ENCODE measurements around the gene ERCC8. TPM values are rescaled to one million over a fixed set of nuclear protein-coding genes. Genes with fewer than 3 reads are reported as not detected.
A peak's percentile ranks its signal among the peaks of the same experiment; 100 is the strongest.
"Not testable (repeated sequence)": the region's sequence is repeated elsewhere in the genome, so short reads cannot be mapped to it uniquely, and the experiment has no call there.

The ERCC8 gene
- total RNA-seq, 2 donors from 2014 or later: 12.3 to 12.5 TPM

- DNase-seq (ENCODE audit: low spot score): no peak
- no peaks in the 10 kb centered on the region for H3K4me1 ChIP-seq (replicated peaks)
- TF ChIP-seq POLR2A (IDR thresholded peaks at IDR 0.05) (no peak), CTCF (IDR thresholded peaks at IDR 0.05) (peak in 3 of 4 experiments; percentile 44 to 49 (median 45))
- H3K27me3 ChIP-seq (replicated peaks; ENCODE audit: insufficient read depth): no peaks in the 10 kb centered on the region
- H3K27ac ChIP-seq: no peak overlapping the region
- H3K4me3 ChIP-seq: no peak overlapping the region
- no peaks in the 10 kb centered on the region for H3K36me3 ChIP-seq
- intact Hi-C loops (cut with DNase I): no loop called here
- H3K9me3 ChIP-seq: no peaks in the 10 kb centered on the region
Measured at GRCh38 chr5:60883229-60883628, 61.6 kb downstream of the ERCC8 start.

DNA sequence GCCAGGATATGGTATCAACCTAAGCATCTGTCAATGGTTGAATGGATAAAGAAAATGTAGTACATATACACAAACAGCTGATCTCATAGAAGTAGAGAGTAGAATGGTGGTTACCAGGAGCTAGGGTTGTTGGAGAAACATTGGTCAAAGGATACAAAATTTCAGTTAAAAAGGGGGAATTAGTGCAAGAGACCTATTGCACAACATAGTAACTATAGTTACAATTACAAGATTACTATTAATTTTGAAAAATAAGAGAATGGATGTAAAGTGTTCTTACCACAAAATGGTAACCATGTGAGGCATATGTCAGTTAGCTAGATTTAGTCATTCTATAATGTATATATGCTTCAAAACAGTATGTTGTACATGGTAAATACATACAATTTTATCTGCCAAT, 72.0 kb downstream of the ERCC8 start:
- Histone ChIP-seq H3K27ac (no peak overlapping the region), H3K4me3 (no peak overlapping the region), H3K9me3 (no peaks in the 10 kb centered on the region), H3K27me3 (replicated peaks; ENCODE audit: insufficient read depth) (no peaks in the 10 kb centered on the region), H3K36me3 (no peaks in the 10 kb centered on the region), H3K4me1 (replicated peaks) (no peaks in the 10 kb centered on the region)
- no peak for DNase-seq (ENCODE audit: low spot score)
- no peak for TF ChIP-seq POLR2AphosphoS5 (IDR thresholded peaks at IDR 0.05)
- TF ChIP-seq CTCF (IDR thresholded peaks at IDR 0.05): no peak
- TF ChIP-seq POLR2A (IDR thresholded peaks at IDR 0.05): no peak
- intact Hi-C loops (cut with DNase I): no loop called here

DNA sequence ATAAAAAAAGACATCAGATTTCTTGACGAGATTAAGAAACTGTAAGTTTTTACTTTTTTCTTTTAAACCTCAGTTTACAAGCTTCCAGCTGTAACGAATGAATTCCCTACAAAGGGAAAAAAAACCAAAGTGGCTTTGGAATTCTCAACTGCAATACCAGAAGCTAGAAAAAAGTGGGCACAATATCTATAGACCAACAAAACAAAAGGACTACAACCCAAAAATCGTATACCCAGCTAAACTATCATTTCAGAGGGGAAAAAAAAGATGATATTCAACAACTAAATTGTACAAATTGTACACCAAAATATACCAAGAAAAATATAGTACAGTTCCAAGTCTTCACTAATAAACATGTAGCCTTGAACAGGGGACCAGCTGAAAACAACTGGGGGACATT, 74.0 kb downstream of the ERCC8 start:
- Histone ChIP-seq H3K4me1 (replicated peaks) (no peaks in the 10 kb centered on the region), H3K36me3 (no peaks in the 10 kb centered on the region), H3K27ac (no peak overlapping the region), H3K4me3 (no peak overlapping the region), H3K27me3 (replicated peaks; ENCODE audit: insufficient read depth) (no peaks in the 10 kb centered on the region), H3K9me3 (no peaks in the 10 kb centered on the region)
- WGBS: 93% methylated on average over 3 of the region's 3 CpGs
- no peak for TF ChIP-seq POLR2A (IDR thresholded peaks at IDR 0.05)
- TF ChIP-seq POLR2AphosphoS5 (IDR thresholded peaks at IDR 0.05): no peak
- no peak for TF ChIP-seq CTCF (IDR thresholded peaks at IDR 0.05)
- DNase-seq (ENCODE audit: low spot score): no peak
- intact Hi-C loops (cut with DNase I): no loop called here

- not testable (repeated sequence) for DNase-seq (ENCODE audit: low spot score); H3K27me3 ChIP-seq (replicated peaks; ENCODE audit: insufficient read depth)
Measured at GRCh38 chr5:60860572-60860971, 84.3 kb downstream of the ERCC8 start.

GRCh38 chr5:60856066-60856465, 88.8 kb downstream of the ERCC8 start:
- 100% methylated on average over 1 of the region's 1 CpG for WGBS
- Histone ChIP-seq H3K36me3 (no peaks in the 10 kb centered on the region), H3K27me3 (replicated peaks; ENCODE audit: insufficient read depth) (no peaks in the 10 kb centered on the region), H3K4me1 (replicated peaks) (no peaks in the 10 kb centered on the region), H3K4me3 (no peak overlapping the region), H3K27ac (no peak overlapping the region), H3K9me3 (no peaks in the 10 kb centered on the region)
- intact Hi-C loops (cut with DNase I): no loop called here
- TF ChIP-seq POLR2AphosphoS5 (IDR thresholded peaks at IDR 0.05) (no peak), POLR2A (IDR thresholded peaks at IDR 0.05) (no peak), CTCF (IDR thresholded peaks at IDR 0.05) (no peak)
- DNase-seq (ENCODE audit: low spot score): no peak

More at GRCh38 chr5:60860572-60860971, 84.3 kb downstream of the ERCC8 start:
- intact Hi-C loops (cut with DNase I); H3K4me3 ChIP-seq; H3K9me3 ChIP-seq; H3K36me3 ChIP-seq; H3K27ac ChIP-seq; H3K4me1 ChIP-seq (replicated peaks): not testable (repeated sequence)
- 84% methylated on average over 16 of the region's 16 CpGs for whole genome bisulfite sequencing

All from prostate gland (tissue), 2 donors.